Activated CD4-positive, alpha-beta T cell treated with anti-CD3 and anti-CD28 coated beads for 36 hours (primary cell): ENCODE results near the gene BPIFB6. TPM values are rescaled to one million over a fixed set of nuclear protein-coding genes. Genes with fewer than 3 reads are reported as not detected.

Experiments used
- ATAC-seq: fragments of 200-7000 bp; cut with Tn5 transposase; one replicate; pipeline ENCODE4 v1.10.0; 2021; ENCODE audit warnings: mild to moderate bottlenecking, moderate library complexity
- CTCF ChIA-PET: fragments of 350-600 bp; sonication (Branson Sonifier 250); formaldehyde crosslinking; loops from one replicate; lab custom pipeline; 2021; ENCODE audit warnings: antibody characterized with exemption; lab: Charles Lee
- POLR2A ChIA-PET: fragments of 350-600 bp; sonication (Branson Sonifier 250); formaldehyde crosslinking; loops from one replicate; lab custom pipeline; 2021; ENCODE audit warnings: antibody characterized with exemption, inconsistent platforms; lab: Charles Lee
- DNase-seq: peaks from one replicate; pipeline ENCODE4 v3.0.0-alpha.2; 2020
- H3K27ac Mint-ChIP-seq: one replicate; pipeline ENCODE4 v1.8.0; 2021; ENCODE audit warnings: mixed read lengths
- H3K27me3 Mint-ChIP-seq: one replicate; pipeline ENCODE4 v1.8.0; 2021; ENCODE audit warnings: mixed read lengths
- H3K36me3 Mint-ChIP-seq: one replicate; pipeline ENCODE4 v1.8.0; 2021; ENCODE audit warnings: low read depth, mixed read lengths
- H3K4me1 Mint-ChIP-seq: one replicate; pipeline ENCODE4 v1.8.0; 2021; ENCODE audit warnings: mixed read lengths
- H3K4me3 Mint-ChIP-seq: one replicate; pipeline ENCODE4 v1.8.0; 2021; ENCODE audit warnings: mild to moderate bottlenecking, moderate library complexity, mixed read lengths
- H3K9me3 Mint-ChIP-seq: one replicate; pipeline ENCODE4 v1.8.0; 2021; ENCODE audit warnings: low read depth, mixed read lengths
- intact Hi-C, 2 experiments: fragments of 100-400 bp; cut with DNase I in 1 of 2; cut with micrococcal nuclease in 1 of 2; formaldehyde crosslinking; loops; one replicate each; pipeline versions ENCODE4 v1.14.2 to v1.15.1; 2022 to 2024; cut with DNase I, micrococcal nuclease
- total RNA-seq, 2 experiments: library from RNA; stranded (reverse); gene quantifications; one replicate each; pipeline ENCODE4 v1.2.3, GENCODE V29; 2021

The BPIFB6 gene, protein sequence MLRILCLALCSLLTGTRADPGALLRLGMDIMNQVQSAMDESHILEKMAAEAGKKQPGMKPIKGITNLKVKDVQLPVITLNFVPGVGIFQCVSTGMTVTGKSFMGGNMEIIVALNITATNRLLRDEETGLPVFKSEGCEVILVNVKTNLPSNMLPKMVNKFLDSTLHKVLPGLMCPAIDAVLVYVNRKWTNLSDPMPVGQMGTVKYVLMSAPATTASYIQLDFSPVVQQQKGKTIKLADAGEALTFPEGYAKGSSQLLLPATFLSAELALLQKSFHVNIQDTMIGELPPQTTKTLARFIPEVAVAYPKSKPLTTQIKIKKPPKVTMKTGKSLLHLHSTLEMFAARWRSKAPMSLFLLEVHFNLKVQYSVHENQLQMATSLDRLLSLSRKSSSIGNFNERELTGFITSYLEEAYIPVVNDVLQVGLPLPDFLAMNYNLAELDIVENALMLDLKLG
- not detected for total RNA-seq

DNA sequence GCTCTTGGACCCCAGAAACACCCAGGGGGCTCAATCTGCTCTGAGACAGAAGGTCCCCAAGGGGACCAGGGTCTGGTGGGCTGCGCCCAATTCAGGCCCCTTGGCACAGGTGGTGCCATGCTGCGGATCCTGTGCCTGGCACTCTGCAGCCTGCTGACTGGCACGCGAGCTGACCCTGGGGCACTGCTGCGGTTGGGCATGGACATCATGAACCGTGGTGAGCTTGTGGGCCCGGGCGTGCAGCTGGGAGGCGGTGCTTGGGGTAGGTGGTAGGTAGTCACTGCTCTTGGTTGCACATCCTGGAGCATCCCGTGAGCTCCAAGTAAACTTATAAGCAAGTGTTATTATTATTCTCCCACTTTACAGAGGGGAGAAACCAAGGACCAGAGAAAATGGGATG is at the start of gene BPIFB6:
TSS of gene BPIFB6 (plus strand) at position 118 of the 400 bp plus-strand sequence. CDS start at position 118, 0 bp downstream.
- no peak within 1 kb of the TSS for H3K27ac Mint-ChIP-seq

DNA sequence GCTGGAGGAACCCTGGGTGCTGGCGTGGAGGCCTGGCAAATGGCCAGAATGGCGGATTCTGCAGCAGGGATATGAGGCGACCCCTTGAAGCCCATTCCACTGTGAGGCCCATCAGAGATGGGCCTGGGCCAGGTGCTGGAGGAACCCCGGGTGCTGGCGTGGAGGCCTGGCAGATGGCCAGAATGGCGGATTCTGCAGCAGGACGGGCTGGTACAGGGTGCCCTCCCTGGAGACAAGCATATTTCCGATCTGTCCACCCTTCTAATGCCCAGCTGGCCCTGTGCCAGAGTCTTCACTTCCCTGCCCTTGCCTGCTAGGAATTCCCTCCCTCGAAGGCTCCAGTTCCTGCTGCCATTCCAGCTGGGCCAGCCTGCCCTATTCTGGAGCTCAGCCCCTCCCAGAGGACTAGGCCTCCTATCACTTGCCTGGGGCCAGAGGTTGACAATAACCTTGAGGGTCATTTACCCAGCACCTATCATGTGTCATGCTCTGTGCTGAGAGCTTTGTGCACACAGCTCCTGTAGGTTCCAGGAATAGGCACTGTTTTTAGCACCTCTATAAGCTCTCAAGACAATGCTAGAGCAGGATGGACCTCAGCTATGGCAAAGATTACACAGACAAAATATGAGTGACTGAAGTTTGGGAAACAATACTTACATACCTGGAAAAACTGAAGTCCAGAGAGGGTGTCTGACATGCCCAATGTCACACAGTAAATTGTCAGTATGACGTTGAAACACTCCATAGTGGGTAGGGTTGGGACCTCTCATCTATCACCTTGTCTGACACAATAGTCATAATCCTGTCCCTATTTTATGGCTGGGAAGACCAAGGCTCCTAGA is 48.6 kb upstream of the BPIFB6 start:
- Mint-ChIP-seq H3K27ac (no peak overlapping the region), H3K36me3 (no peaks in the 10 kb centered on the region), H3K4me1 (no peaks in the 10 kb centered on the region), H3K4me3 (no peak overlapping the region), H3K9me3 (no peaks in the 10 kb centered on the region), H3K27me3 (no peaks in the 10 kb centered on the region)
- ChIA-PET POLR2A (no interaction called here), CTCF (interaction anchor here (0.7 to 1.5 kb wide), 4 partner anchors 9 to 193 kb away, joined by 3 read pairs; no protein-coding TSS in a partner anchor)
- ATAC-seq (no peak), DNase-seq (no peak)
- intact Hi-C loops, result no loop called here

More for the DNA sequence above, at the start of gene BPIFB6:
- ATAC-seq (no peak), DNase-seq (no peak)
- intact Hi-C loops, result no loop called here
- H3K9me3 Mint-ChIP-seq, result peaks cover 2% of the 10 kb centered on the region
- no peaks in the 10 kb centered on the region for H3K36me3 Mint-ChIP-seq
- POLR2A ChIA-PET, result no interaction called here
- no peaks in the 10 kb centered on the region for H3K4me1 Mint-ChIP-seq
- no peaks in the 10 kb centered on the region for H3K27me3 Mint-ChIP-seq
- no peak within 1 kb of the TSS for H3K4me3 Mint-ChIP-seq
- CTCF ChIA-PET, result interaction anchor here (0.6 kb wide), 1 partner anchor 1504 kb away, joined by 3 read pairs; no protein-coding TSS in a partner anchor

DNA sequence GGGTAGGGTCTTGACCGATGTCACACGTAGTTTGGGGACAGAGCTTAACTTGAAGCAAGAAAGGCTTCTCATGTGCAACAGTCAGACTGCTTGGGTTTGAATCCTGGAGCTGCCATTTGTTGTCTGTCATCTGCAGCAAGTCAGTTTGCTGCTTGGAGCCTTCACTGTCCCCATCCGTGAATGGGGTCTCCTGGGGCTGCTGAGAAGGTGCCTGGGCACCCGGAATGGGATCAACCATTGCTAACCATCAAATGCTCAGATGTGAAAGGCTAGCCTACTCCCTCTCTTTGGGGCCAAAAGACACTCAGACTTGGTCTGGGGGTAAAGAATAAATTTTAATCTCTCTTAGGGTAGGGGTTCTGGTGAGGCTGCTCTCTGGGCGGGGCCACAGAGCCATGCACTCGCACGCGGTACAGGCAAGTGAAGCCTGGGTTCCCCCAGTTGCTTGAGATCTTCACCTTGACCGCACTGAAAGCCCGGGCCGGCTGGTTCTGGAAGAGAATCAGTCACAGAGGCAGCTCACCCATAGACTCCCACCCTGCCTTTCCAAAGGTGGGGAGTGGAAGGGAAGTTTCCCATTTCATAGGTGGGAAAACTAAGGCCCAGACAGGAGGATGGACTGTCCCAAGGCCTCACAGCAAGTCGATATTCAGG is 47.9 kb upstream of the BPIFB6 start:
- Mint-ChIP-seq H3K4me1 (no peaks in the 10 kb centered on the region), H3K4me3 (no peak overlapping the region), H3K27ac (no peak overlapping the region), H3K36me3 (no peaks in the 10 kb centered on the region), H3K9me3 (no peaks in the 10 kb centered on the region), H3K27me3 (no peaks in the 10 kb centered on the region)
- POLR2A ChIA-PET, result no interaction called here
- CTCF ChIA-PET, result interaction anchor here (0.7 to 1.5 kb wide), 3 partner anchors 8 to 37 kb away, joined by 3 read pairs; no protein-coding TSS in a partner anchor
- ATAC-seq (no peak), DNase-seq (no peak)
- intact Hi-C loops, result no loop called here

DNA sequence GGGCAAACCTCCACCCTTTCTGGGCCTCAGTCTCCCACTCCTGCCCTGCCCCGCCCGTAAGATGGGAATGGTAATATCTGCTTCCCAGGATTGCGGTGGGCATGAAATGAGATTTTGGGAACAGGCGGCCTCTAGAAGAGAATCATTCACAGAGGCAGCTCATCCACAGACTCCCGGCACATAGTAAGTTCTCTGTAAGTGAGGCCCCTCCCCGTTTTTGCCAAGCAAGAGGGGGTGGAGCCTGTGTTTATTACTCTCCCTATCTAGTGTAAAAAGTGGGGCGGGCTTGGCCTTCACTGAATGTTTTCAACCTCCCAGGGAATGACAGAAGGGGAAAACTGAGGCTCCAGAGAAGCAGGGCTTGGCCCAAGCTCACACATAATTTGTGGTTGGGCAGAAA is 47.3 kb upstream of the BPIFB6 start:
- no peak for ATAC-seq
- DNase-seq, result no peak
- Mint-ChIP-seq H3K4me3 (no peak overlapping the region), H3K27me3 (no peaks in the 10 kb centered on the region), H3K36me3 (no peaks in the 10 kb centered on the region), H3K27ac (no peak overlapping the region), H3K9me3 (no peaks in the 10 kb centered on the region), H3K4me1 (no peaks in the 10 kb centered on the region)
- POLR2A ChIA-PET, result no interaction called here
- CTCF ChIA-PET, result interaction anchor here (1.2 to 1.5 kb wide), 2 partner anchors 8 to 12 kb away, joined by 3 read pairs; no protein-coding TSS in a partner anchor
- intact Hi-C loops, result no loop called here

DNA sequence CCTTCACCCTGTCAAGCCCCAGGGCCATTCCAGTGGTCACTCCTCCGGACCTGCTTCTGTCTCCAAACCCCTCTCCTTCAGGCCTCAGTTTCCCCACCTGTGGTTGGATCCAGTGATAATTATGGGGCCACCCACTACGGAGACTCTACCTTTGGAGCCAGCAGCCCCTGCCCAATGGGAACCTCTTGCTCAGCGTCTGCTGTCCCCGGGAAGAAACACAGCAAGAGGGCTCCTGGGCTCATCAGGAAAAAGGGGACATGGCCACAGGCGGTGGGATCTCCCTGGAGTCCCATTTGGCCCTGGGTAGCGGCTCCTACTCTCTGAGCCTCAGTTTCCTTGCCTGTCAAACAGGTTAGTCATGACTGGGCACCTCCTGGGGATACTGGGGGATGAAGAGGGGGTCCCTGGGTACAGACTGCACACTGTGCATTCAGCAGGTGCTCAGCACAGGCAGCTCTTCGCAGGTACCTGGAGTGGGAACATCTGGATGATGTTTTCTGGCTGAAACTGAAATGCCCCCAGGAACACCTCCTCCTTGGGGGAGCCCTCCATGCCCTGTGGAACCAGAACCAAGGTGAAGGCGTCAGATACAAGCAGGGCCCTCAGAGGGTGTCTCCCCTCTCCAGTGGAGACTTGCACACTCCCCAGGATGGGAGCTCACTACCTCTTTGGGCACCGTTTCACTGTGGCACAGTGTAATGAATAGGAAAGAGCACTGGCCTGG is 46.7 kb upstream of the BPIFB6 start:
- ChIA-PET CTCF (interaction anchor here (1.5 kb wide), 1 partner anchor 11 kb away, joined by 5 read pairs; no protein-coding TSS in a partner anchor), POLR2A (no interaction called here)
- no peaks in the 10 kb centered on the region for H3K36me3 Mint-ChIP-seq
- no peak overlapping the region for H3K27ac Mint-ChIP-seq
- no peaks in the 10 kb centered on the region for H3K9me3 Mint-ChIP-seq
- H3K27me3 Mint-ChIP-seq, result no peaks in the 10 kb centered on the region
- ATAC-seq (no peak), DNase-seq (no peak)
- intact Hi-C loops, result no loop called here
- no peak overlapping the region for H3K4me3 Mint-ChIP-seq
- no peaks in the 10 kb centered on the region for H3K4me1 Mint-ChIP-seq

DNA sequence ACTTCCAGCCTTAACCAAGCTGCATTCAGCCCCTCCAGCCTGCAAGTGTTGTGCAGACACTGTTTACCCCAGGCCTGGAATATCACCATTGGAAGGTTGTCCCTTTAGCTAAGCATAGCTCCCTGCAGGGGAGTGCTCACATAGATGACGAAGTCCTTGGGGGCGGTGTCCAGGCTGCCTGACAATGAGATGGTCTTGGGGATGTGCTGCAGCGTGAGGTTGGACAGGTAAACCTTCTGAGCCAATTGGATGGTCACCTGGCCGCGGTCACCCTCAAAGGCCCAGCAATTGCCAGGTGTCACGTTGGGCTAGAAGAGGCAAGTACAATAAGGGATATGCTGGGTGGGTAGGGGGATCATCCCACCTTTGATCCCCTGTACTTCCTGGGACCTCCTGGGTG is 45.9 kb upstream of the BPIFB6 start:
- ChIA-PET POLR2A (no interaction called here), CTCF (interaction anchor here (1.5 kb wide), 1 partner anchor 10 kb away, joined by 5 read pairs; no protein-coding TSS in a partner anchor)
- H3K27ac Mint-ChIP-seq, result no peak overlapping the region
- H3K4me3 Mint-ChIP-seq, result no peak overlapping the region
- no peaks in the 10 kb centered on the region for H3K36me3 Mint-ChIP-seq
- peaks cover 2% of the 10 kb centered on the region for H3K4me1 Mint-ChIP-seq
- intact Hi-C loops, result no loop called here
- no peak for ATAC-seq
- DNase-seq, result no peak
- H3K27me3 Mint-ChIP-seq, result no peaks in the 10 kb centered on the region
- H3K9me3 Mint-ChIP-seq, result no peaks in the 10 kb centered on the region

DNA sequence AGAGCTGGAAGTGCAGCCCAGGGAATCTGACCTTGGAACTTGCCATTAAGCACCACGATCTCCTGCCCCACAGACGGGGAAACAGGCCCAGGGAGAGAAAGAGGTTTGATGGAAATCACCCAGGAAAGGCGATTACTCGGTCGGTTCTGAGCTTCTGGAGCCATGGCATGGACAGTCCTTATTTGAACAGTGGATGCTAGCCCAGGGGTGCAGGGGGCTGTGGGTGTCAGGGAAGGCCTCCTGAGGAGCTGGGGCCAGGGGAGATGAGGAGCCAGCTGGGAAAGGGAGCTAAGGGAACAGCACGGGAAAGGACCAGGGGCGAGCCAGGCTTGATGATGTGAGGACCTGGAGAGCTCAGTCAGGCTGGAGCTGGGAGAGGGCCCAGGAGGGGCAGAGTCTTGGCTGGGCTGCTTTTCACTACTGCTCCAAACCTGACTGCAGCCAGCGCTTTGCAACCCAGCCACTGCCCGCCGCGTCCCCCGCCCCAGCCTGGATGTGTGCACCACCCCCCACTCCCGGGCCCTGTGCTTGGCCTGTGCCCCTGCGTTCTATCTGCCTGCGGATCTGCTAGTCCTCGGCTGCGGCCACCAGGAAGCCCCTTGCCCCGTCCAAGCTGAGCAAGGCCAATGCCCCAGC is 45.0 kb upstream of the BPIFB6 start:
- Mint-ChIP-seq H3K9me3 (no peaks in the 10 kb centered on the region), H3K4me1 (peaks cover 8% of the 10 kb centered on the region), H3K4me3 (no peak overlapping the region), H3K27me3 (no peaks in the 10 kb centered on the region), H3K36me3 (no peaks in the 10 kb centered on the region), H3K27ac (no peak overlapping the region)
- ATAC-seq (no peak), DNase-seq (no peak)
- ChIA-PET CTCF (interaction anchor here (1.5 kb wide), 1 partner anchor 9 kb away, joined by 5 read pairs; no protein-coding TSS in a partner anchor), POLR2A (interaction anchor here (0.7 kb wide), 1 partner anchor 15 kb away, joined by 3 read pairs; no protein-coding TSS in a partner anchor)
- intact Hi-C loops, result no loop called here

DNA sequence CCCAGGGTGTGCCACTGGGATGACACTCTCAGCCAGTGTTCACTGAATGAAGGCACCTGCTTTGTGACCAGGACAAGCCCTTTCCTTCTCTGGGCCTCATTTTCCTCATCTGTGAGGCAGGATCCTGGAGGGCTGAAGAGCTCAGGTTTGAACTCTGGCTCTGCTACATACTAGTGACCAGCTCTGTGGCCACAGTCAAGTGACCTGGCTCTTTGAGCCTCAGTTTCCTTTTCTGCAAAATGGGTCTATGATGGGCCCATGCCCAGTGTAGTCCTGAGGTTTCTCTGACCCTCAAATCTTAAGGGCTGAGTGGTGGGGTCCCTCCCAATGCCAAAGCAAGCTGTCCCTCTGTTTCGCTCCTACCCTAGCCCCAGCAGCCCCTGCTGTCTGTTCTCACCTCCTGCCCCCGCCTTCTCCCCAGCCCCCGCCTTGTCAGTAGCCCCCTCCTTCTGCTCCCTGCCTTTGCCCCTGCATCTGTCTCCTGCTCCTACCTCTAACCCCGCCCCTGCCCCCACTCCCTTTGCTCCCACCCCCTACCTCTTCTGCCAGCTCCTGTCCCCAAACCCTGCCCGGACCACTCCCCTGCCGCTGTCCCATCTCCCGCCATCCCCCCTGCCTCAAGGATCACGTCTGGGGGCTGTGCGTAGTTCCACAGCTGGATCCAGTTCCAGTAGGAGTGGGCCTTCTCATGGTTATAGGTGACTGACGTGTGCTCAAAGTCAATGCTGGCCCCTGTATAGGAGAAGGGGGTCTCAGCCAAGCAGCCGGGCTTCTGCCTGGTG is 44.2 kb upstream of the BPIFB6 start:
- CTCF ChIA-PET, result no interaction called here
- Mint-ChIP-seq H3K4me1 (peaks cover 16% of the 10 kb centered on the region), H3K4me3 (no peak overlapping the region), H3K27me3 (no peaks in the 10 kb centered on the region), H3K9me3 (no peaks in the 10 kb centered on the region), H3K36me3 (no peaks in the 10 kb centered on the region), H3K27ac (no peak overlapping the region)
- POLR2A ChIA-PET, result no interaction called here
- intact Hi-C loops, result no loop called here
- ATAC-seq (no peak), DNase-seq (no peak)

DNA sequence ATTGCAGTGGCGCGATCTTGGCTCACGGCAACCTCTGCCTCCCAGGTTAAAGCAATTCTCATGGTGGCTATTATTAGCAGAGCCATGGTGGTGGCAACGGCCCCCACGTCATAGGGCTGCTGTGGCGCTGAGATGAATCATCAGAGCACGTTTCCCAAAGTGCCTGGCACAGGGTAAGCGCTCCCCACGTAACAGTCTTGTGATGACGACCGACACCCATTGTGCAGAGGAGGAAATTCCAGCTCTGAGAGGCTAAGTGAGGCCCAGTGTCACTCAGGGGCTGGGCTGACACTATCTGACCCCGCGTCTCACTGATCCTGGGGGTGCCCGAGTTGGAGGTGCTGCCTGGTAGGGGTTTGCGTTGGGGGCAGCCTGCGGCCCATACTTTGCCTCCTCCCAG is 43.4 kb upstream of the BPIFB6 start:
- Mint-ChIP-seq H3K4me3 (no peak overlapping the region), H3K27ac (no peak overlapping the region), H3K36me3 (no peaks in the 10 kb centered on the region), H3K4me1 (peaks cover 24% of the 10 kb centered on the region), H3K9me3 (no peaks in the 10 kb centered on the region), H3K27me3 (no peaks in the 10 kb centered on the region)
- ChIA-PET POLR2A (no interaction called here), CTCF (interaction anchor here (1.4 kb wide), 1 partner anchor 17 kb away, joined by 4 read pairs; no protein-coding TSS in a partner anchor)
- DNase-seq (no peak), ATAC-seq (no peak)
- intact Hi-C loops, result no loop called here
